ENCODE data around the gene SPDEF.

SPDEF gene

DNA sequence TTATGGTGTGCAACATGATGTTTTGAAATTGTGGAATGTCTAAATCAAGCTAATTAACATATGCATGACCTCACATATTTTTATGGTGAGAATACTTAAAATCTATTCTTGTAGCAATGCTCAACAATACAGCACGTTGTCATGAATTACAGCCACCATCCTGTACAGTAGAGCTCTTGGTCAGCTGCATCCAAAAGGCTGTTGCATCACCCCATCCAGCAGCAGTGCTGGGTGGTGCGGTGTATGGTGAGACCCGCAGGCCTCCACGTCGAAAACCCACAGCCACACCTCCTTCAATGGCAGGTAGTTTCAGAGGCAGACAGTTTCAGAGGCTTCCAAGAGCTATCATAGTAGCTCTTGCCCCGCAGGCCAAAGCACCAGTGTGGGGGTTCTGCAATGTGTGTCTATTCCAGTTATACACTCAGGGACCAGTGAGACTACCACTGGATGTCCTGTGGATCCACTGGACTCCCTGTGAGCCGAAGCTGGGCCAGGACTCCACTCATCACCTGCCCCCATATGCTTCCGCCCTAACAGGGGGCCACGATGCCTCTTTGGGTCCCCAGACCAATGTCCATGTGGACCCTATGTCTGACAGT lies 66.8 kb downstream of the SPDEF start:
- no peaks in the 10 kb centered on the region for H3K36me3 ChIP-seq (ENCODE audit: control insufficient read depth in 2 of 2, insufficient read depth in 2 of 2, low read length in 2 of 2)
- no peaks in the 10 kb centered on the region for H3K9me3 ChIP-seq (ENCODE audit: control insufficient read depth in 2 of 2, low read length in 2 of 2)
- H3K27ac ChIP-seq (ENCODE audit: low read depth in 2 of 2, low read length in 2 of 2), result no peak overlapping the region
- H3K4me1 ChIP-seq (ENCODE audit: control insufficient read depth in 2 of 2, insufficient read depth in 2 of 2, low read length in 2 of 2), result no peaks in the 10 kb centered on the region
- H3K4me3 ChIP-seq (ENCODE audit: low read length in 2 of 2), result no peak overlapping the region
- H3K27me3 ChIP-seq (ENCODE audit: control insufficient read depth in 2 of 2, insufficient read depth in 2 of 2, low read length in 2 of 2), result no peaks in the 10 kb centered on the region
- H3K9ac ChIP-seq (ENCODE audit: low read depth in 1 of 2, low read length in 2 of 2), result no peak overlapping the region

Data from mucosa of rectum (tissue), 2 donors.